Left renal pelvis (tissue), 4 donors: Measurements from ENCODE around the gene RHO. TPM values are rescaled to one million over a fixed set of nuclear protein-coding genes. Genes with fewer than 3 reads are reported as not detected.
"Not testable (repeated sequence)": the region's sequence is repeated elsewhere in the genome, so short reads cannot be mapped to it uniquely, and the experiment has no call there.

ENCODE experiments used
- DNase-seq, 4 donors: peaks; one replicate each; pipeline ENCODE4 v3.0.0-alpha.2; 2013; ENCODE audit warnings: low read depth in 4 of 4, low spot score in 3 of 4
- polyA plus RNA-seq, 4 donors: library from polyadenylated mRNA; unstranded; fragments of 120-200 nt; gene quantifications; one replicate each; pipeline ENCODE4 v1.2.1, GENCODE V29; 2013; ENCODE audit not compliant: insufficient read length in 4 of 4

The RHO gene
- polyA plus RNA-seq, 4 donors, result 0.09 to 0.14 TPM; not detected in 2

DNA sequence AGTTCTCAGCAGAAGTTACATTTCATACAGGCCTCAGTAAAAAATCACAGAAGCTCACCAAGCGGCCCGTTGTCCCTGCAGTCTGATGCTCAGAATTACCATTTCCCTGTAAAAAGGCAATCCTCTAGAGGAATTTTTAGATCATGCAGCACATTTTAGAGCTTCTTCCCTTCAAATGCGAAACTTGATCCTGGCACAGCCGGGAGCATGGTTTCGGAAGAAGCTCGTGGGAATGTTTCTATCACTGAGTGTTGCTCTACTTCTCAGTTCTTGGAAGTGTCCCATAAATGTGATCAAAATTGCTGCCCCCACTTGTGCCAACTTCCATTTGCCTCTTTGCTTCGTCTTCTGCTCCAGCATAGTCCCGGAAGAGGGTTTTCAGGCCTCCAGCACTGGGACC lies 10.8 kb downstream of the RHO start:
- DNase-seq, result no peak

GRCh38 chr3:129540776-129541516 lies 12.5 kb downstream of the RHO start:
- DNase-seq, result no peak

DNA sequence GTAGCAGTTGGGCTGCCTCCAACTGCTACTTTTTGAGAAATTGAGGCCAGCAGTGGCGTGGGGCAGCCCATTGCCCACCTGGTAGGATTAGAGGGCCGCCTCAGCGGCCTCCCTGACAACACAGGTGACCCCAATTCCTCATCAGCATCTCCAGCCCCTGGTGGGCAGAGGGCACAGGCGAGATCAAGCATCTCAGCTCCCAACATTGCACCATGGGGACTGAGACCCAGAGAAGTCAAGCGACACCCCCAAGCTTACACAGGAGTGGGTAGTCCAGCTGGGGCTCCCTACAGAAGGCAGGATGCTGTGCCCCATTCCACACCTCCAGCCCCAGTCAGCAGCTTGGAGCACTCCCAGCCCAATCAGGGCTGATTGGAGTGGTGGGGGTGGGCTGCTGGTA lies 14.3 kb downstream of the RHO start:
- DNase-seq, result no peak

DNA sequence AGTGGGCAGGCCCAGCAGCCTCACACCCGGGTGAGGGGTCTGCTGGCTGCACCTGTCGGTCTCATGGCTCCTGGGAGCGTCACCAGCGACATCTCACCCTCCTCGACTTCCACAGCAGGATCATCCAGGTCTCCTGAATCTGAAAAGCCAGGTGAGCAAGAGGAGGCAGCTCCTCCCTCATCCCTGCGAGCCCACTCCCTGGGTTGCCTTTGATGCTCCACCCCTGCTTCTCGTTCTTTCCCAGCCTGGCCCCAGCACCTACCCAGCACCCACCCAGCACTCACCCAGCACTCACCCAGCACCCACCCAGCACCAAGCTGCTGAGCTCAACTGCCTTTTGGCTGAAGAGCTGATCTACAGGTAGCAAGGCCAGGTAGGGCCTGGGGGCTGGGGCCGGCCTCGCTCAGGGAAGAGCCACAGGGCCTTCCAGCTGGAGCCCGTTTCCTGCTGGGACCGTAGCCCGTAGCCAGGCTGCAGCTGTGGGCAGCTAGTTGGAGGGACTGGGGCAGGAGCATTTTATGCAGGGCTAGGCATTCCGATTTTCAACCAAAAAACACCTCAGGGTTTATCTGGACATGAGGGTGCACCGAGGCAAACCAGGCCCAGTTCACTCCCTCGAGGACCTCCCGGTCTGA lies 14.8 kb downstream of the RHO start, which contains the start of gene H1-8:
Gene H1-8 (plus strand): TSS at position 20 of the 635 bp plus-strand sequence. CDS start 44 bp downstream, at position 64.
- no peak for DNase-seq

DNA sequence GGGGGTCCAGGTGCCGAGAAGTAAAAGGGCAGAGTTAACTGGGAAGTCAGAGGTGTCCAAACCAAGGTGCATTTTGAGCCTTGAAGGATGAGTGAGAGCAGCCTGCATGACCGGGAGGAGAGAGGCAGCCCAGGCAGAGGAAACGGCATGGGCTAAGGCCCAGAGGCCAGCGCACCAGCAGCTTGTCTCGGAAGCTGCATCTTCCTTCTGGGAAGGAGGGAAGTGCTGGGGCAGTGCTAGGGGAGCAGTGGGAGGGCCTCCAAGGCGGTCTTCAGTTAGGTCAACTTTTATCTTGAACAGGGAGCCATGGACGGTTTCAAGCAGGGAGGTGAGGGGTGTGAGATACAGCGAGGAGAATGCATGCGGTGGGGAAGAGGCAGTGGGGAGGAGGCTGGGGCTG lies 15.6 kb downstream of the RHO start:
- no peak for DNase-seq

DNA sequence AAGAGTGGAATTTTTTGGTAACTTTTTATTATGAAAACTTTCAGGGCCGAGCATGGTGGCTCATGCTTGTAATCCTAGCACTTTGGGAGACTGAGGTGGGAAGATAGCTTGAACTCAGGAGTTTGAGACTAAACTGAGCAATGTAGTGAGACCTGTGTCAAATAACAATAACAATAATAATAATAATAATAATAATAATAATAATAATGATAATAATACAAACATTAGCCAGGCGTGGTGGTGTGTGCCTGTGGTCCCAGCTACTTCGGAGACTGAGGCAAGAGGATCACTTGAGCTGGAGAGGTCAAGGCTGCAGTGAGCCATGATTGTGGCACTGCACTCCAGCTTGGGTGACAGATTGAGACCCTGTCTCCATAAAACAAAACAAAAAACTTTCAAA lies 17.5 kb downstream of the RHO start:
- not testable (repeated sequence) for DNase-seq

GRCh38 chr3:129547241-129547640 lies 18.8 kb downstream of the RHO start:
- DNase-seq, result no peak

DNA sequence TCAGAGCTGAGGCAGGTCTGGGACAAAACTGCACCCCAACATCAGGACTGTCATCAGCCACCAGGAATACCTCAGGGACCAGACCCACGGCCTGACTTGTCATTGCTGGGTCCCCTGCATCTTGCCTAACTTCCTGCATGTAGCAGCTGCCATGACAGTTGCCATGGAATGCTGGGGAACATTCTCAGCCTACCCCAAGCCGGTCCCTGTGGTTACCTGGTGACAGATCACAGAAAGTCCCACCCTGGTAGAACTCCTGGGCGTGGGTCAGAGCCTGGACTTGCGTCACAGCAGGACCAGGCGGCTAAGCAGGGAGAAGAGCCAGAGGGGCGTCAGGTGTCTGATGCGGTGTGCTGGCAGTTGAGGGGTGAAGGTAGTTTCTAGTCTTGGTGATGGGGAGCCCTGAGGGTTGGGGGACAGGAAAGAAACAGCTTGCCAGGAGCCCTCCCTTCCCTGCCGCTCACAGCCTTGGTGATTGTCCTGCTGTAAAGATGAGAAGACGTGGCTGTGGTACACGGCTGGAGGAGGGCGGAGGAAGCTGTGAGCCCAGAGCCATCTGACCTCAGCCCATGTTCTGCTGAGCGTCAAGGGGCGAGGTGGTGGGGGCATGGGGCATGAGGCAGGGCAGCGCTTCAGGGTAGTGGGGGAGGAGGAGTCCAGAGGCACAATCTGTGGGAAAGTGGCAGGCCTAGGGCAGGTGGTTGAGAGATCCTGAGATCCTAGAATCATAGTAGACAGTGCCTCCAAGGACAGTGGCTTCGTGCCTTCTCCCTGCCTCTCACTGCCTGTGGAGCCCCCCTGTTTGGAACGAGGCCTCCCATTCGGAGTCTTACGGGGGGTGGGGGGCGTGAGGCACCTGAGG lies 19.9 kb downstream of the RHO start:
- no peak for DNase-seq

DNA sequence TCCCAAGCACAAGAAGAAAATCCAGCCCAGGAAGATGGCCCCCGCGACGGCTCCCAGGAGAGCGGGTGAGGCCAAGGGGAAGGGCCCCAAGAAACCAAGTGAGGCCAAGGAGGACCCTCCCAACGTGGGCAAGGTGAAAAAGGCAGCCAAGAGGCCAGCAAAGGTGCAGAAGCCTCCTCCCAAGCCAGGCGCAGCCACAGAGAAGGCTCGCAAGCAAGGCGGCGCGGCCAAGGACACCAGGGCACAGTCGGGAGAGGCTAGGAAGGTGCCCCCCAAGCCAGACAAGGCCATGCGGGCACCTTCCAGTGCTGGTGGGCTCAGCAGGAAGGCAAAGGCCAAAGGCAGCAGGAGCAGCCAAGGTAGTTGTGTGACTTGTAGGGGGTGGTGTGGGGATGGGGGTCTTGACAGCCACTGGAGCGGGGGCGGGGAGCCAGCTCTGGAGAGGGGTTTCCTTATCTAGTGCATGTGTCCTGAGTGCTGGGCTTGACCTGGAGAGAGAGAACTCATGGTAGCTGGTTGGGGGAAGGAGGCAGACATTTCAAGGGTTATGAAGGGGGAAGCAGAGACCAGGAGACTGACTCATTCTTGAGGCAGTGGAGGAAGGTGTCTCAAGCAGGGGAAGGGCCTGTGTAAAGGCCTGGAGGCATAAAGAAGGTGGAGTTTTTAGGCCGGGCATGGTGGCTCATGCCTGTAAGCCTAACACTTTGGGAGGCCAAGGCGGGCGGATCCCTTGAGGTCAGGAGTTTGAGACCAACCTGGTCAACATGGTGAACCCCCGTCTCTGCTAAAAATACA lies 20.8 kb downstream of the RHO start:
- no peak for DNase-seq

- DNase-seq, result no peak
These were observed 21.4 kb downstream of the RHO start for GRCh38 chr3:129549805-129550204.

- DNase-seq, result no peak
These were observed 24.0 kb downstream of the RHO start for GRCh38 chr3:129552287-129553050.

GRCh38 chr3:129553171-129553570 lies 24.7 kb downstream of the RHO start:
- DNase-seq, result no peak

DNA sequence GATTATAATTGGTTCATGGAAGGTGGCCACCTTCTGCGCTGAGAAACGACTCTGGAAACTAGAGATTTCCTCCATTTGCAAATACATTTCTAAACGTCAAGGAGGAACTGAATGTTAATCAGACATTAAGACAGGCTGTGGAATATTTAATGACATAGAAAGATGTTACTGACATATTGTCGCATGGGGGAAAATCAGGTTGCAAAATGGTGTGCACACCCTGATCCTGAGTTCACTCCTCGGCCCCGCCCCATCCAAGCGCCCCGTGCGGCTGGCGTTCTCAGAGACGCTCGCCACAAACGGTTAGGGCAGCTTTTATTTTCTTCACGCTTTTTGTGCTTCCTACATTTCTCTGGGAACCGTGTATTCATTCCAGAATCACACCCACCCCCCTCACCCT lies 25.3 kb downstream of the RHO start:
- no peak for DNase-seq

GRCh38 chr3:129554356-129555152 lies 26.1 kb downstream of the RHO start:
- DNase-seq, result no peak

- DNase-seq, result no peak
These were observed 26.7 kb downstream of the RHO start for GRCh38 chr3:129555153-129555550.

DNA sequence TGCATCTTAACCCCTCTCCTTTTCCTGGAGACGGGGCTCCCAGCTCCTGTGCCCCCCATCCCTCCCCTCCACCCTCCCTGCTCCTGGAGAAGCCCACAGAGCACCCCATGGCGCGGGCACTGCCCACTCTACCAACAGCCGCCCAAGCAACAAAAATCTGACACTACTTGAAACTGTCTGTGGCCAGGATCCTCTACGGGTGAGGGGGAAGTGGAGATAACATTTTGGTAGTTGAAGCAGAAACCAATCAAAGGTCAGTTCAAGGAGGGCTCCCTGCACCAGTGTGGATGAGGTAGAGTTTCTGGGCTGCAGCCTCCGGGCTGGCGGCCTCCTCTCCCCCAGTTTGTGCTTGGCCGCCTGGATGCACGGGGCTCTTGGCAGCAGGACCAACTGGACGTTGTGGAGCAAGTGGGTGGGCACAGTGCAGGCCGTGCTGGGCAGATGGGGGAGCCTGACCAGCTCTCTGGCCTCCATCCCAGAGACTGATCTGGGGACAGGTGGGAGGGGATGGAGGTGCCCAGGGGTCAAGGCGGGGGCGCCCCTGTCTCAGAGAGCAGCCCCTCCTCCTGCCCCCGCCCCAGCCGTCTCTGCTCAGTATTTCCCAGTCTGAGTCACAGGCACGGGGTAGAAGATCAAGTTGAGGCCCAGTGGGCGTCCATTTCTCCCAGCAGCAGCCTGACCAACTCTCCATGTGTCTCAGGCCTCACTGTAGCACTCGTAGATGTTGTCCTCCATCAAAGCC lies 27.3 kb downstream of the RHO start:
- no peak for DNase-seq

- no peak for DNase-seq
These were observed 27.9 kb downstream of the RHO start for GRCh38 chr3:129556358-129556695.

GRCh38 chr3:129556890-129557547 lies 28.6 kb downstream of the RHO start:
- DNase-seq, result no peak
